PFSK-1 (cell line): ENCODE data around the gene GUCA1C.

ENCODE experiments used
- POLR2AphosphoS5 ChIP-seq: IDR thresholded peaks from 2 replicates; pipeline ENCODE4 v1.6.1; 2012; ENCODE audit warnings: low read depth, mild to moderate bottlenecking, control low read depth, low read length, moderate library complexity
- REST ChIP-seq, 2 experiments: IDR thresholded peaks; 2 replicates each; pipeline versions ENCODE4 v1.6.1 to v1.8.0; 2011 to 2012; ENCODE audit warnings: low read depth in 2 of 2, low read length in 2 of 2, control low read depth in 1 of 2, inconsistent platforms in 1 of 2, mild to moderate bottlenecking in 1 of 2, moderate library complexity in 1 of 2; ENCODE audit not compliant: insufficient read depth in 1 of 2
- SIN3A ChIP-seq: IDR thresholded peaks from 2 replicates; pipeline ENCODE4 v1.6.1; 2012; ENCODE audit warnings: mild to moderate bottlenecking, low read length, moderate library complexity, borderline replicate concordance; ENCODE audit not compliant: insufficient read depth

- no peak for TF ChIP-seq POLR2AphosphoS5
- TF ChIP-seq REST (IDR thresholded peaks at IDR 0.05; ENCODE audit: insufficient read depth in 1 of 2, low read depth in 2 of 2, low read length in 2 of 2), result no peak
- TF ChIP-seq SIN3A, result no peak
Observed at GRCh38 chr3:108976058-108976457, 22.4 kb upstream of the GUCA1C start.
